OCI-LY3 (cell line): ENCODE results near the gene CCDC6.

ENCODE experiments used
- H2AFZ ChIP-seq: fragments of 200-600, 300-600 bp; shearing (Covaris generic); 2 replicates; pipeline ENCODE4 v1.6.0; 2014; ENCODE audit warnings: antibody characterized with exemption, low read depth, low read length
- H3K27ac ChIP-seq: fragments of 200-600, 300-600 bp; sonication (generic); 2 replicates; pipeline ENCODE4 v1.5.1; 2014; ENCODE audit warnings: mild to moderate bottlenecking, low read length, moderate library complexity, mixed read lengths
- H3K27me3 ChIP-seq: fragments of 200-600, 300-600 bp; sonication (generic); 2 replicates; pipeline ENCODE4 v1.6.1; 2014; ENCODE audit warnings: low read depth, low read length, mixed read lengths
- H3K36me3 ChIP-seq: fragments of 200-600, 300-600 bp; sonication (generic); replicated peaks from 2 replicates; pipeline ENCODE3; 2014; ENCODE audit warnings: low read depth, low read length, mixed read lengths
- H3K4me1 ChIP-seq: fragments of 300-600, 200-600 bp; sonication (generic); 2 replicates; pipeline ENCODE4 v1.6.1; 2014; ENCODE audit warnings: low read length, mixed read lengths
- H3K4me2 ChIP-seq: fragments of 200-600, 300-600 bp; sonication (generic); 2 replicates; pipeline ENCODE4 v1.6.1; 2014; ENCODE audit warnings: low read length, mixed read lengths
- H3K4me3 ChIP-seq: fragments of 300-600, 200-600 bp; sonication (generic); 2 replicates; pipeline ENCODE4 v1.5.1; 2014; ENCODE audit warnings: antibody characterized with exemption, mild to moderate bottlenecking, low read length, moderate library complexity
- H3K79me2 ChIP-seq: fragments of 300-600, 200-600 bp; shearing (Covaris generic); 2 replicates; pipeline ENCODE4 v1.6.1; 2014; ENCODE audit warnings: mild to moderate bottlenecking, low read length, mixed read lengths
- H3K9ac ChIP-seq: fragments of 300-600, 200-600 bp; shearing (Covaris generic); 2 replicates; pipeline ENCODE4 v1.6.0; 2014; ENCODE audit warnings: mild to moderate bottlenecking, low read length, moderate library complexity
- H3K9me3 ChIP-seq: fragments of 200-600, 300-600 bp; shearing (Covaris generic); 2 replicates; pipeline ENCODE4 v1.6.1; 2014; ENCODE audit warnings: low read length, mixed read lengths; ENCODE audit not compliant: insufficient read depth
- H4K20me1 ChIP-seq: fragments of 200-600, 300-600 bp; sonication (generic); 2 replicates; pipeline ENCODE4 v1.6.1; 2016; ENCODE audit warnings: low read length, mixed read lengths; ENCODE audit not compliant: insufficient read depth
- EZH2phosphoT487 ChIP-seq: fragments of 200-600 bp; shearing (Covaris generic); IDR thresholded peaks from 2 replicates; pipeline ENCODE4 v1.6.1; 2018; ENCODE audit warnings: antibody characterized with exemption, mixed run types, low read depth
- TF ChIP-seq, protein P1 (sequence below): fragments of 200-600, 300-600 bp; sonication (generic); IDR thresholded peaks from 2 replicates; pipeline ENCODE4 v1.5.1; 2014; ENCODE audit warnings: antibody characterized with exemption, low read length, low read depth

CCDC6 gene

DNA sequence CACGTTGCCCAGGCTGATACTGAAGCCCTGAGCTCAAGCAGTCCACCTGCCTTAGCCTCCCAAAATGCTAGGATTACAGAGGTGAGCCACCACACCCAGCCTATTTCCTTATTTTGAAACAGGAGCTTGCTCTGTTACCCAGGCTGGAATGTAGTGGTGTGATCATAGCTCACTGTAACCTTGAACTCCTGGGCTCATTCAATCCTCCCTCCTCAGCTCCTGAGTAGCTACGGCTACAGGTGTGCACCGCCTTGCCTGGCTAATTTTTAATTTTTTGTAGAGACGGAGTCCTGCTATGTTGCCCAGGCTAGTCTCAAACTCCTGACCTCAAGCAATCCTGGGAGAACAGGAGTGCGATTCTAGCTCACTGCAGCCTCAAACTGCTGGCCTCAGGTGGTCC lies 164.8 kb downstream of the CCDC6 start:
- Histone ChIP-seq H3K27ac (no peak overlapping the region), H3K27me3 (no peaks in the 10 kb centered on the region), H3K4me1 (no peaks in the 10 kb centered on the region), H2AFZ (no peak overlapping the region), H4K20me1 (no peaks in the 10 kb centered on the region), H3K9me3 (no peaks in the 10 kb centered on the region), H3K9ac (no peak overlapping the region), H3K79me2 (no peaks in the 10 kb centered on the region), H3K36me3 (no peaks in the 10 kb centered on the region), H3K4me3 (no peak overlapping the region), H3K4me2 (no peak overlapping the region)
- TF ChIP-seq, protein P1, sequence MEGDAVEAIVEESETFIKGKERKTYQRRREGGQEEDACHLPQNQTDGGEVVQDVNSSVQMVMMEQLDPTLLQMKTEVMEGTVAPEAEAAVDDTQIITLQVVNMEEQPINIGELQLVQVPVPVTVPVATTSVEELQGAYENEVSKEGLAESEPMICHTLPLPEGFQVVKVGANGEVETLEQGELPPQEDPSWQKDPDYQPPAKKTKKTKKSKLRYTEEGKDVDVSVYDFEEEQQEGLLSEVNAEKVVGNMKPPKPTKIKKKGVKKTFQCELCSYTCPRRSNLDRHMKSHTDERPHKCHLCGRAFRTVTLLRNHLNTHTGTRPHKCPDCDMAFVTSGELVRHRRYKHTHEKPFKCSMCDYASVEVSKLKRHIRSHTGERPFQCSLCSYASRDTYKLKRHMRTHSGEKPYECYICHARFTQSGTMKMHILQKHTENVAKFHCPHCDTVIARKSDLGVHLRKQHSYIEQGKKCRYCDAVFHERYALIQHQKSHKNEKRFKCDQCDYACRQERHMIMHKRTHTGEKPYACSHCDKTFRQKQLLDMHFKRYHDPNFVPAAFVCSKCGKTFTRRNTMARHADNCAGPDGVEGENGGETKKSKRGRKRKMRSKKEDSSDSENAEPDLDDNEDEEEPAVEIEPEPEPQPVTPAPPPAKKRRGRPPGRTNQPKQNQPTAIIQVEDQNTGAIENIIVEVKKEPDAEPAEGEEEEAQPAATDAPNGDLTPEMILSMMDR, result no peak
- TF ChIP-seq EZH2phosphoT487, result no peak

DNA sequence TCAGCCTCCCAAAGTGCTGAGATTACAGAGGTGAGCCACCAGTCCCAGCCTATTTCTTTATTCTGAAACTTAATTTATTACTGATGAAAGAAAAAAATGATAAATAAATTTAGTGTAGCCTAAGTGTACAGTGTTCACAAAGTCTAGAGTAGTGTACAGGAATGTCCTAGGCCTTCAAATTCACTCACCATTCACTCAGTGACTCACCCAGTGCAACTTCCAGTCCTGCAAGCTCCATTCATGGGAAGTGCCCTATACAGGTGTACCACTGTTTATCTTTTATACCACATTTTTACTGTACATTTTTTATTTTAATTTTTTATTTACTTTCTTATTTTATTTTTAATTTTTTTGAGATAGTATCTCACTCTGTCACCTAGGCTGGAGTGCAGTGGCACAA lies 165.3 kb downstream of the CCDC6 start:
- Histone ChIP-seq H3K4me1 (no peaks in the 10 kb centered on the region), H3K9me3 (no peaks in the 10 kb centered on the region), H3K27me3 (no peaks in the 10 kb centered on the region), H3K4me3 (no peak overlapping the region), H3K9ac (no peak overlapping the region), H4K20me1 (no peaks in the 10 kb centered on the region), H3K79me2 (no peaks in the 10 kb centered on the region), H2AFZ (no peak overlapping the region), H3K4me2 (no peak overlapping the region), H3K27ac (no peak overlapping the region), H3K36me3 (no peaks in the 10 kb centered on the region)
- TF ChIP-seq EZH2phosphoT487, result no peak
- TF ChIP-seq, protein P1, result no peak
